NCI-H128 (cell line): Measurements from ENCODE around the gene BCL2A1.
"Not testable (repeated sequence)": the region's sequence is repeated elsewhere in the genome, so short reads cannot be mapped to it uniquely, and the experiment has no call there.

Experiments
- DNase-seq: peaks from one replicate; lab custom pipeline; 2025; ENCODE audit not compliant: unreplicated experiment; lab: John Stamatoyannopoulos, UW

The BCL2A1 gene

DNA sequence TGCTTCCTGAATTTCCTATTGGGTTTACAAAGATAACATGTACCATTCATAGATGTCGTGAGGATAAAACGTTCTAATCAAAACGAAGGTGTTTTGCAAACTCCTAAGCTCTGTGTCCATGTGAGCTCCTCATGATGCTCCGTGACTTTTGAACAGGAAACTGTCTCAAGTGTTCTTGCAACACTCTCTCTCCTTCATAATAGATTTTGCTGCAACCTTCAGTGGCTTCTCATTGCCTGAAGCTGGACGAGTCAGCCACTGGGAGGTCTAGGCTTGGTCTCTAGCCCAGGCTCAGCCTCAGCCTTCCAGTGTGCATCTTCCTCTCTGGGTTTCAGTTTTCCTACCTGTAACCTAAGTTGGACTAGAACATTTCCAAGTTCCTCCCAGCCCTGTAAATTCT, 18.7 kb upstream of the BCL2A1 start:
- DNase-seq: no peak

DNA sequence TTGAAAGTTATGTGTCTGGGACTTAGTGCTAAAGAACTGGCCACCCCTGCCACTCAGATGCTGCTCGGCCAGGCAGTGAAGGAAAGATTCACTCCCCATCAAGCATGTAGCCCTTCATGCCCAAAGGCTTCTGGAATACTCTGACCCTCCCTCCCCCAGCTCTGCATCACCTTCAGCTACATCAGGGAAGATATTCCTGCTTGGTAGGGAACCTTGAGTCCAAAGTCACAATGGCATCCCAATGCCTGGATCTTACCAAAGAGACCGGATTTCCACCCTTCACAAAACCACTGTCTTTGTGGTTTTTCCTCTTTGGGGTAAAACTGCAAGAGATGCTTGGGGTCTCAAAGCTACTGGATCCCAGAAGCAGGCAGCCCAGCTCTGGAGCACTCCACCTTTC, 18.2 kb upstream of the BCL2A1 start:
- DNase-seq: no peak

DNA sequence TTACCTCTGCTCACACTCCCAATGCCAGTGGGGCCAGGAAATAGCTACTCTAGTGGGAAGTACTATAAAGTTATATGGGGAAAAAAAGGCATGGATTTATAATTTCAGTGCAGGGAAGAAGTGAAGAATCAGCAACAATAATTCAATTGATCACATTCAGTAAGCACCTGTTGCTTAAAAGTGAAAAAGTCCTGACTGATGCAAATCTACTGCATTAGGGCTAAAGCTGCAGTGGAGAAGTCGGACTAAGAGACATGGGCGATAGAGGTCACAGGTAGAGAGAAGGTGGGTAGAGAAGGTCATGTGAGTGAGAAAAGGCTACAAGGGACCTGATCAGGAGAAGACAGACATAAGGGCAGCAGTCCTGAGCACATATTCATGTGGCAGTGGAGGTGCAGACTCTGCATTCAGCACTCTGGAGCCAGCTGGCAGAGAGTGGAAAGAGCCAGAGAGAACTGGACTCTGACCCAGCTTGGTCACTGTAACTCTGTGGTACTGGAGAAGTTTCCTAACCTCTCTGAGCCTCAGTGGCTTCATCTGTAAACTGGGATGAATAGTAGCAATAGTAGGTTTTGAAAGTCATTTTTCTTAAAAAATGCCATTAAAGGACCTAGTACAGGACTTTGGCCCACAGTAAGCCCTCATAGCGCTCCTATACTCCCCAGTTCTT, 17.6 kb upstream of the BCL2A1 start:
- no peak for DNase-seq

DNA sequence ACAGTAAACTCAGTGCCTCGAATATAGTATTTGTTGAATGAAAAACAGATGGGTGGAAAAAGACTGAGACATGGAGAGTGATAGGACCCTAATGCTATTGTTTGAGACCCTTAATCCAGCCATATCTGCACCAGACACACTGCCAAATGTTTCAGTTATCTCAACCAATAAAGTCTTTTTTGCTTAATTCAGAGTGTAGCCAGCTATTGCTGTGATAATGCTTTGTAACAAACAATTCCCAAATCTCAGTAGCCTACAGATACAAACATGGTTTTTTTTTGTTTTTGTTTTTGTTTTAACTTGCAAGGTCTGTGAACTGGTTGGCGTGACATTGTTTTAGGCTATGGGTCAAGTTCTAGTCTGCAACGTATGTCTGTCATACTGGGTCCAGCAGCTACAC, 17.0 kb upstream of the BCL2A1 start:
- DNase-seq: no peak

DNA sequence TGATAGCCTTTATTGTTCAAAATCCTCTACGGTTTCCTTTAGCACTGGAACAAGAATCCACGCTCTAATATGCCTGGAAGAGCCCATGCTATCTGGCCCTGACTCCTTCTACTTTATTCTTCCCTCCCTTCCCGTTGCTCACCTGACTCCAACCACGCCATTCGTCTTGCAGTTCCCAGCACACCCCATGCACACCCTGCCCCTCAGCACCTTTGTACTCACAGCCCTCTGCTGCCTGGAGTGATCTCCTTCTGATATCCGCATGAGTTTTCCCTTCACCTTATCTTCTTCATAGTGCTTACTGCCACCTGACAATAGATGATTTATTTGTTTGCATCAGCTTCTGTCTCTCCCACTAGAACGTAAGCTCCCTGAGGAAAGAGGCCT, 16.6 kb upstream of the BCL2A1 start:
- DNase-seq: no peak

DNA sequence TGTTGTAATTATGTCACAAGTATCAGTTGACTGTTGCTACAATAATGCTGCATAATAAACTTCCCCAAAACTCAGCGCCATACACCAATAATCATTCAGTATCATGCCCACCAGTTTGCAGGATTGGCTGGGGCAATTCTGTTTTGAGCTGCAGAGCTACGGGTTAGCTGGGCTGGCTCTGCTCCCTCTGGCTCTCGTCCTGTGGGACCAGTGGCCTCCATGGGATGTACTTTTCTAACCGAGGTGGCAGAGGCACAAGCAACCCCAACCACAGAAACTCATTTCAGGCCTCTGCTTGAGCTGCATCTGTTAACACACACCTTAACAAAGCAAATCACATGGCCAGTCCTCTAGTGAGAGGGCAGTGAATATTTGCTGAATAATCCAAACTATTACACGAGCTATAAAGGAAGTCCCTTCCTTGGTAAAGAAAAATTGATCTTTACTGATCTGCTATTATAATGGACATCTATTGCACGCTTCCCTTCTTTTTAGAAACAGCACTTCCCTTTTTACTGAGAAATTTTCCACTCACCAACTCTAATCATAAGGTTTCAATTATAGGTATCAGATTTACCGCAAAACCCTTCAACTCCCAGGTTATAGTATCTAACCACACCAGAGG, 10.9 kb upstream of the BCL2A1 start:
- no peak for DNase-seq

DNA sequence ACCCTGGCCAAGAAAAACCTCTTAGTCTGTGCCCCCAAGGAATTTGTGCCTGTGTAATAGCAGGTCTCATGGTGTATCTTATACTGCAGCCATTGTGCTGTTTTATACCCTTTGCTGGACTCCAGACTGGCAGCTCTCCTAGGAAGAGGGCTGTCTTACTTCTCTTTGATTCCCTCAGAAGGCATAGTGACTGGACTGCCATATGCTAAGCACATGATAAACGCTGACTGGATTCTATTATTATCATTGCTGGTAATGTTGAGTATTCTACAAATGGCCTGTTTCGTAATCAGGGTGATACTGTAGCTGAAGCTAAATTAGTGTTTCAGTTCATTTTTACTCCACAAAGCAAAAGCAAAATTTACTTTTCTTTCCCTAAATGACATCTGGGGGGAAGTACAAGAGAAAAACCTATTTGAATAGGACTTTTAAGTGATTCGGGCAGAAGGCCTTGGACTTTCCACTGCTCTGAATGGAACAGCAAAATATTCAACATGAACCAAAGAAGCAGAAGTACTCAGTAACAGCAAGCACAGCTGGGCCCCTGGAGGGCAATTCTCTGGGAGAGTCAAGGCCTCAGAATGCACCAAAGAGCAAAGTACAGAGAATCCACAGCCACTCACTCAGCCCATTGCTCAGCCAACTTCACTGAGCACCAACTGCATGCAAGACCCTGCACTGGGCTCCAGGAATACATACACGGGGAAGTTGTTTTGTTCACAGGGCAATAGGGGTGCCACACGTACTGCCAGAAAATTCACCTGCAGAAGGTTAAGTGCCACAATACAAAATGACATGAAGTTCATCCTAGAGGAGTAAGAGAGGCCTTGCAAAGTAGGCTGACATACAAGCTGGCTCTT, 7.9 kb upstream of the BCL2A1 start:
- no peak for DNase-seq

DNA sequence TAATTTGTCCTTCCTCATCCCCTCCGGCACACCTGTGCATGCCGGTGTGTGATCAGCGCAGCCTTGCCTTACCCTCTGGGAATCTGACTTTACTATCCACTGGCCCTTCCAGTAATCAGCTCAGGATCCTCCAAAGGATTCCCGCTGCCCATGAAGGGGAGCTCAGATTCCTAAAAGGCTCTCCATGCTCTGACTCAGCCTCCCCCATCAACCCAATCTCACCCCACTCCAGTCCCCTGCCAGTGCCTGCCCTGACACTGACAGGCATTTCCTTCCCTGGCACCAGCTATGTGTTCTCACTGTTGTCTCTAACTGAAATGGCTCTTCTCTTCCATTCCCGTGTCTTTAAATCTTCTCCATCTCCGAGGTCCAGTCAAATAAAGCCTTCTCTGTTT, 7.3 kb upstream of the BCL2A1 start:
- DNase-seq: no peak

DNA sequence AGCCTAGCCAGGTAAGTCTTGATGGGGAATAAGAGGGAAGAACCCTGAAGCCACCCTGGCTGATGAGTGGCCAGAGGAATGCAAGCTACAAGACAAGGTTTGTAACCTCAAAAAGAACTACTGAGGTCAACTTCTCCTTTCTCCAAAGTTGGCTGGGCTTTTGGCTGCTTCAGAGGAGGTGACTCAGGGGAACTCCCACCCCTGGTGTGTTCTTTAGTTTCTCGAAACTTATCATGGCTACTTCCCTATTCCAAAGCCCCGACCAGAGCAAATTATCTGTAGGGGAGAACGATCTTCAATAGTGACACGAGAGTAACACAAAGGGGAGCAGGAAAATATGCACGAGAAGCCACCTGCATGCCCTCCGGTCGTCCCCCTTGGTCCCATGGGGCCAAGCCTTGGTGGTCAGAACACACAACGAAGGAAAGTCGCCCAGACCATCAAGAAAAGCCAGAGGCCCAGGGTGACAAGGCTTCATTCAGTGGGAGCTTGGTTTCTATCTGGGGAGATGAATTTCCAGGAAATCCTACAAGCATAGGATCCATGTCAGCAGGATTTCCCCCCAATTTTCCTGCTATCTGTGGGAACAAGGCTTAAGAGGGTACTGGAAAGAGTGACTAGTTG, 6.5 kb upstream of the BCL2A1 start:
- DNase-seq: no peak

DNA sequence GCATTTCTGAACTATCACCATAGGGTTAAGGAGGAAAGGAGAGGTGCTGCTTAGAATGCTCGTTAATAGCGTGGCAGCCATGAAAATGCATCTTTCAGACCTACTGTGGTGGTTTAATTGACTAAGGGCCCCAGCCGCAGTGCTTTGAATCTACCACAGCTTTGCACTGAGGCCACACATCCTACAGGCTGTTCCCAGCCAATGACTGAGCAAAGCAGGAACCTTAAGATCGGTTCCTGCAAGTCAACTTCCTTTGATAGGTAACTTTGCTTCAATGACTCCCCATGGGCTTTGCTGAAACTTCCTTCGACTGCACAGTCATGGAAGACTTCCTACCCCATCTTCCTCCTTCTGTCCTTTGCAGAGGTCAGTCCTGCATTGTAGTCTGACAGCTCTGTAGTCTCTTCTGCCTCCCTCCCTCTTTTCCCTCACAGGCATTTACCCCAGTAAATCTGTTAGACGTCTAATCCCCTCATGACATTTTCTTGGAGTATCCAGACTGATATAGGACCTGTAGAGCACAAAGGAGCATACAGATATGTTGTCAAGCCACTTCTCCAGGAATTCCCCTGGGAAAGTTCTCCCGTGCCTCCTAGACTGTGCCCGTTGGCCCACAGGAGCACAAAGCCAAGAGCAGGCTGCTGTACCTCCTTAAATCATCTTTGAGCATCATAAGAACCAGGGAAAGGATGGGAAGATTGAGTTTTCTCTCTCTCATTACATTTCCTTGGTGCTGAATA, 2.6 kb upstream of the BCL2A1 start:
- no peak for DNase-seq

DNA sequence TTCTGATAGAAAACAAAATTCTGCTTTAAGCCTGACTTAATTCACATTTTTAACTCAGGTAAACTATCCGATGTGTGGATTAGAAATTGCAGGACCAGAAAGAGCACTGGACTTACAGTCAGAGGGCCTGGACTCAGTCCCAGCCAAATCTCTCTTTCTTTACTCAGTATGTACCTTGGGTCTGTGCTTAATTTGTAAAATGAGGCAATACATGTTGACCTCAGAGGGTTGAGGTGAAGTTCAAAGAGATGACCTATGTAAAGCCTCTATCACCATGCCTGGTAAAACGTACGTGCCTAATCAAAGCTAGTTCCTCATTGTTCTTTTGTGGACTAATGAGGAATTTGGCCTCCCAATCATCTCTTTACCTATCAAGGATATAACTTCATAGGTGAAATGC, 1.9 kb upstream of the BCL2A1 start:
- DNase-seq: no peak

DNA sequence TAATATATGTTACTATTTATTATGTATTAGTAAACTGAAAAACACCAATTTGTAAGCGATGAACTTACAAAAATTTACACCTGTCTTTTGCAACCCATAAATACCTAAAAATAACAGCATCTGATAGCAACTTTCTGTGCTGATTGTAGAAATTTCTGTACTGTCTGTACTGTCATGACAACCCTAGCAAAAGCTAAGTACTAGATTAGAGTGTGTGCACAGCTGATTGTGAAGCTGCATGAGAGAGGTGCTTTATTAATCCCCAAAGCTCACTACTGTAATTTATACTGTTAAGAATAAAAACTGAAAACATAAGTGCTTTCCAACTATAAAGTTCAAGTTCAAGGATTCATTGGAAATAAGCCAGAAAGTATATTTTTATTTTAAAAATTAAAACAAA, 815 bp downstream of the BCL2A1 start:
- no peak for DNase-seq

DNA sequence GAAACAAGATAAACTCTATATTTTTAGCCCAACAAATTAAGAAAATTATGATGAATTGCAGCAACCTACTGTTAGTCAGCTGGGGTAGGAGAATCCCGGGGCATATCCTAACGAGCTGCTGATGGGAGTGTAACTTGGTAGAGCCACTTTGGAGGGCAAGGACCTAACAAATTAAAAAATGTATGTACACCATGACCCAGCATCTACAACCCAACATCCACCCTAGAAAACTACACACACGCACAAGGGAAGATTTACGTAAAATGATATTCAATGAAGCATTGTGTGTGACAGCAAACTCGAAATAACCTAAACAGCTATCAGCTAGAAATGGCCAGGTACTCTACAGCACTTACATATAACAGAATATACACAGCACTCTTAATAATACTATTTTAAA, 1.9 kb downstream of the BCL2A1 start:
- no peak for DNase-seq

DNA sequence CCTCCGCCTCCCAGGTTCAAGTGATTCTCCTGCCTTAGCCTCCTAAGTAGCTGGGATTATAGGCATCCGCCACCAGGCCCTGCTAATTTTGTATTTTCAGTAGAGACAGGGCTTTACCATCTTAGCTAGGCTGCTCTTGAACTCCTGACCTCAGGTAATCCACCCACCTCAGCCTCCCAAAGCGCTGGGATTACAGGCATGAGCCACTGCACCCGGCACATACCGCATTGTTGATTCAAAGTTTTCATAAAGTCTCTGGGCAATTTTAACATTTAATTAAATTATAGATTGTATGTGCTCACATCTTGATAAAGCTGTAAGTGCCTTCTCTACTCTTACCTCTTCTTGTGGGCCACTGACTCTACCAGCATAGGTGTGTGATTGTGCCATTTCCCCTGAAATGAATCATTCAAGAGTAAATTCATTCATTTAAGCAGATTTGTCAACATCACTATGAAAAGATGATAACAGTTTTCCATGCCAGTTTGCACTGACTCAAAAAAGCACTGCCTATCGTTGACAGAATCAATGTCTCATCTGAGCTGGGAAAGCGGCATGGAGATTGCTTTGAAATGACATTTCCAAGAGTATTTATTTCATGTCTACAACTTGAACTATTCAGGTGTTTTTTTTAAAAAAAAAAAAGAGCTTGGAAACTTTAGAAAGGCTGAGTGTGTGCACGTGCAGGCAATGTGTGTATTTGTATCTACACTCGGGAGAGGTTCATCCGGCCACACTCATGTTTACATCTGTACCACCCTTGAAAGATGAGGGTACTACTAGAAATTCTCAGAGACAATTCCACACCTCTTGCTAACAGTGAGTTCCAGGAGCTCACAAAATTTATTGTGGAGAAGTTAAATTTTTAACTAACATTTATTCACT, 3.5 kb downstream of the BCL2A1 start:
- DNase-seq: no peak

DNA sequence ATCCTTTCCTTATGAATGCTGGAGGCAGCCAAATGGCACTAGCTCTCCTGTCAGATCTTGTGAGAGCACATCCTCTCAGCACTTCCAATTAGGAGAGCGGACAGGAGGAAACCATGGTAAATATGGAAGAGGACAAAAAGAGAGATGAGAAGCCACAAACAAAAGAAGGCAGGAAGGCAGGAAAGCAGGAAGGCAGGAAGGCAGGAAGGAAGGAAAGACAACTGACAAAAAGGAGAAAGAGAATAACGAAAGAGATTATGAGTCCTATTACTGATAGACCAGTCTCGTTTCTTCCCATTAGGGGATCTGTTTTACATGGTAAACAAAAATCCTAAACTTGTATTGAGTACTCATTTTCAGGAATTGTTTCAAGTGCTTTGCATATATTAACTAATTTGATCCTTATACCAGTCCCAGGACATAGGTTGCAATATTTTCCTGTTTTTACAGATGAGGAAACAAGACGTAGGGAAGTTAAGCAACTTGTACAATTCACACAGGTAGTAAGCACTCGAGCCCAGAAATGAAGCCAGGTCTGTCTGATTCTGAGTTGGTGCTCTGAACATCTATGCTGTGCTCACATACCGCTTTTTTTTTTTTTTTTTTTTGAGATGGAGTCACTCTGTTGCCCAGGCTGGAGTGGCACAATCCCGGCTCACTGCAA, 4.2 kb downstream of the BCL2A1 start:
- DNase-seq: no peak

DNA sequence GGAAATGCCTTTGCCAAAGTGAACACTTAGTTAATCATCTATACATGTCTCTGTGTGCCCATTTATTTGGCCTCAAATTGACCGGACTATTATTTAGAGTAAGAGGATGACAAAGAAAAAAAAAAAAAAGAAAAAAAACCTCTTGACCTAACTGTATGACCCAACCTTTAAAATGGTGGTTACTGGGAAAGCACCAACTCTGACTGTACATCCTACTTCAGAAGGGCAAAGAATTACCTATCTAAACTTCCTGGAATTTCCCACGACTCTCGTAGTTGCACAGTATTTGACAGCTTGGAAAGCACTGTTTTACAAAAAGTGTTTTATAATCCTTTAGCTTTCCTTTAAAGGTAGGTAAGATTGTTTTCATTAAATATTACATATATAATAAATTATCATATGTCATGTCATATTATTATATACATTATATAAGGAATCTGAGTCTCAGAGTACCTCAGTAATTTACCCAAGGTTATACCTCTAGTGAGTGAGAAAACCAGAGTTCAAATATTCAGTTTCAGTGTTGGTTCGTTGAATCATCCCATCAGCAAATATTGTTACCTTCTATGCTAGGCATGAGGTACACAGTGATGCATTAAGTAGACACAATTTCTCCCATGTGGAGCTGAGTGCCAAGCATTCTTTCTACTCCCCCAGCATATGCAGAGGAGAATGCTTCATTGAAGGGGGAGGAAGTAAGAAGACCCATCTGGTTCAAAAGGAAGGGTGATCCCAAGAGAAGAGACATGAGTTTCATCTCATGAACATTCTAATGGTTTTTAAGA, 5.0 kb downstream of the BCL2A1 start:
- DNase-seq: no peak

DNA sequence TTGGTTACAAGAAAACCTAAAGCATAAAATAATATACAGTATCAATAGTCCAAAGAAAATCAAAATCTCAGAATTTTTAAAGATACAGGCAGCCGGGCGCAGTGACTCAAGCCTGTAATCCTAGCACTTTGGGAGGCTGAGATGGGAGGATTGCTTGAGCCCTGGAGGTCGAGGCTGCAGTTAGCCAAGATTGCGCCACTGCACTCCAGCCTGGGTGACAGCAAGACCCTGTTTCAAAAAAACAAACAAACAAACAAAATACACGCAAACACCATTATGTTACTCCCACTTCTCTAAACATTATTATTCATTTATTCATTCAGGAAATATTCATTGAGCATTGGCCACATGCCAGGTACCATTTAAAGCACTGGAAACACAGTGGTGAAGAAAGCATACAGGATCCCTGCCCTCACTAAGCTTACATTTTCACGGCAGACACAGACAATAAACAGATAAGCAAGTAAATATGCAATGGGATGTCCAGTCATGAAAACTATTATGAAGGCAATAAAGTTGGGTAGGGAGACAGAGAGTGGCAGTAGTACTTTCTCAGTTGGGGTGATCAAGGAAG, 6.7 kb downstream of the BCL2A1 start:
- no peak for DNase-seq

DNA sequence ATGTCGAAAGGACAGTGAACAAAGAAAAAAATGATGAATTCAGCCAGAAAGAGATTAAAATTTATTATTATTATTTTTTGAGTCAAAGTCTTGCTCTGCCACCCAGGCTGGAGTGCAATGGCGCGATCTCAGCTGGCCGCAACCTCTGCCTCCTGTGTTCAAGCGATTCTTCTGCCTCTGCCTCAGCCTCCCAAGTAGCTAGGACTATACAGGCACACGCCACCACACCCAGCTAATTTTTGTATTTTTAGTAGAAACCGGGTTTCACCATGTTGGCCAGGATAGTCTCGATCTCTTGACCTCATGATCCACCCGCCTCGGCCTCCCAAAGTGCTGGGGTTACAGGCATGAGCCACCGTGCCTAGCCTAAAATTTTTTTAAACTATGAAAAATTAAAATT, 8.1 kb downstream of the BCL2A1 start:
- not testable (repeated sequence) for DNase-seq

DNA sequence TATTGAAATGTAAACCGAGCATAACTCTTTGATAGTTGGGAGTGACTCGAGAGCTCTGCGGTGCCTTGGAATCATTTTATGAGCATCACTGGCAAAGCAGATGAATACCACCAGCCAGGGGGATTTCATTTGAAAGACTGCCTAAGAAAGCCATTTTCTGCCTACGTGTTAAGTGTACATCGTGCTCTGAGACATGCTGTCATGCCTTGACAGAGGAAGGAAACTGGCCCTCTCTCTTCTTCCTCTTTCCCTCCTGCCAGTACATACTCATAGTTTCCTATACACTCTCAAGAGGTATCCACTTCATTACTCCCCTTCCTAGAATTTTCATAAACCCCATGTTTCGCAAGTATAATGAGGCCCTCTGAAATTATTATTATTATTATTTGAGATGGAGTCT, 8.8 kb downstream of the BCL2A1 start:
- DNase-seq: no peak
